ENCODE measurements around the gene PTPRM. TPM values are rescaled to one million over a fixed set of nuclear protein-coding genes. Genes with fewer than 3 reads are reported as not detected.

PTPRM gene
- total RNA-seq, 1 experiment from 2014 or later = 42.3 TPM

GRCh38 chr18:7616661-7617060, 49.5 kb downstream of the PTPRM start:
- Mint-ChIP-seq H3K27me3 (ENCODE audit: unreplicated experiment) (no peaks in the 10 kb centered on the region), H3K27ac (ENCODE audit: unreplicated experiment) (no peak overlapping the region), H3K4me3 (ENCODE audit: low read depth, unreplicated experiment) (no peak overlapping the region), H3K4me1 (ENCODE audit: low read depth, unreplicated experiment) (peaks cover 14% of the 10 kb centered on the region), H3K36me3 (ENCODE audit: insufficient read depth, unreplicated experiment) (no peaks in the 10 kb centered on the region), H3K9me3 (ENCODE audit: low read depth, unreplicated experiment) (no peaks in the 10 kb centered on the region)
- BruUV-seq (replicated peaks) = no TSS peak
- no peak for DNase-seq
- TF ChIP-seq CTCF (IDR thresholded peaks at IDR 0.05; ENCODE audit: unreplicated experiment) = no peak
- CTCF ChIA-PET = interaction anchor here (0.8 kb wide), 1 partner anchor 12 kb away, joined by 3 read pairs; no protein-coding TSS in a partner anchor
- intact Hi-C loops (cut with micrococcal nuclease; ENCODE audit: unreplicated experiment) = no loop called here

GRCh38 chr18:7617738-7618422, 50.8 kb downstream of the PTPRM start:
- H3K36me3 Mint-ChIP-seq (ENCODE audit: insufficient read depth, unreplicated experiment) = no peaks in the 10 kb centered on the region
- no peak overlapping the region for H3K27ac Mint-ChIP-seq (ENCODE audit: unreplicated experiment)
- intact Hi-C loops (cut with micrococcal nuclease; ENCODE audit: unreplicated experiment) = no loop called here
- no peaks in the 10 kb centered on the region for H3K27me3 Mint-ChIP-seq (ENCODE audit: unreplicated experiment)
- no peaks in the 10 kb centered on the region for H3K9me3 Mint-ChIP-seq (ENCODE audit: low read depth, unreplicated experiment)
- H3K4me1 Mint-ChIP-seq (ENCODE audit: low read depth, unreplicated experiment) = peaks cover 14% of the 10 kb centered on the region
- H3K4me3 Mint-ChIP-seq (ENCODE audit: low read depth, unreplicated experiment) = no peak overlapping the region
- no peak for DNase-seq
- BruUV-seq (replicated peaks) = no TSS peak
- CTCF ChIA-PET = no interaction called here
- TF ChIP-seq CTCF (IDR thresholded peaks at IDR 0.05; ENCODE audit: unreplicated experiment) = no peak

- no peaks in the 10 kb centered on the region for H3K9me3 Mint-ChIP-seq (ENCODE audit: low read depth, unreplicated experiment)
- TF ChIP-seq CTCF (IDR thresholded peaks at IDR 0.05; ENCODE audit: unreplicated experiment) = no peak
- H3K27me3 Mint-ChIP-seq (ENCODE audit: unreplicated experiment) = no peaks in the 10 kb centered on the region
- no peak for DNase-seq
- CTCF ChIA-PET = no interaction called here
- BruUV-seq (replicated peaks) = no TSS peak
- no peak overlapping the region for H3K27ac Mint-ChIP-seq (ENCODE audit: unreplicated experiment)
- intact Hi-C loops (cut with micrococcal nuclease; ENCODE audit: unreplicated experiment) = no loop called here
- no peak overlapping the region for H3K4me3 Mint-ChIP-seq (ENCODE audit: low read depth, unreplicated experiment)
- peaks cover 14% of the 10 kb centered on the region for H3K4me1 Mint-ChIP-seq (ENCODE audit: low read depth, unreplicated experiment)
- H3K36me3 Mint-ChIP-seq (ENCODE audit: insufficient read depth, unreplicated experiment) = no peaks in the 10 kb centered on the region
Observed at GRCh38 chr18:7618891-7619442, 51.9 kb downstream of the PTPRM start.

GRCh38 chr18:7619676-7620075, 52.6 kb downstream of the PTPRM start:
- no peaks in the 10 kb centered on the region for H3K27me3 Mint-ChIP-seq (ENCODE audit: unreplicated experiment)
- H3K9me3 Mint-ChIP-seq (ENCODE audit: low read depth, unreplicated experiment) = no peaks in the 10 kb centered on the region
- intact Hi-C loops (cut with micrococcal nuclease; ENCODE audit: unreplicated experiment) = no loop called here
- H3K4me3 Mint-ChIP-seq (ENCODE audit: low read depth, unreplicated experiment) = no peak overlapping the region
- no peak for TF ChIP-seq CTCF (IDR thresholded peaks at IDR 0.05; ENCODE audit: unreplicated experiment)
- no TSS peak for BruUV-seq (replicated peaks)
- peaks cover 14% of the 10 kb centered on the region for H3K4me1 Mint-ChIP-seq (ENCODE audit: low read depth, unreplicated experiment)
- CTCF ChIA-PET = no interaction called here
- H3K27ac Mint-ChIP-seq (ENCODE audit: unreplicated experiment) = no peak overlapping the region
- H3K36me3 Mint-ChIP-seq (ENCODE audit: insufficient read depth, unreplicated experiment) = no peaks in the 10 kb centered on the region
- no peak for DNase-seq

Data from Calu3 (cell line).